H9 (cell line): ENCODE results near the gene SEC22A. TPM values are rescaled to one million over a fixed set of nuclear protein-coding genes. Genes with fewer than 3 reads are reported as not detected.

Source experiments
- DNase-seq: peaks from one replicate; pipeline ENCODE4 v3.0.0-alpha.2; 2017
- H2AFZ ChIP-seq: one replicate; pipeline ENCODE4 v1.6.1; 2013; ENCODE audit warnings: mild to moderate bottlenecking, low read length, control low read depth, moderate library complexity
- H2AK5ac ChIP-seq: 2 replicates; pipeline ENCODE4 v1.6.1; 2013; ENCODE audit warnings: low read length, control low read depth, mixed read lengths; ENCODE audit not compliant: insufficient read length
- H2BK120ac ChIP-seq: one replicate; pipeline ENCODE4 v1.6.1; 2013; ENCODE audit warnings: low read depth, mild to moderate bottlenecking, low read length, control low read depth, inconsistent platforms; ENCODE audit not compliant: poor library complexity, severe bottlenecking
- H2BK12ac ChIP-seq: 2 replicates; pipeline ENCODE4 v1.6.1; 2013; ENCODE audit warnings: low read length, control low read depth, mixed read lengths, low read depth; ENCODE audit not compliant: insufficient read length
- H2BK15ac ChIP-seq: 2 replicates; pipeline ENCODE4 v1.6.1; 2013; ENCODE audit warnings: low read depth, low read length, control low read depth
- H2BK20ac ChIP-seq: one replicate; pipeline ENCODE4 v1.6.1; 2013; ENCODE audit warnings: low read depth, mild to moderate bottlenecking, low read length, control low read depth, inconsistent platforms; ENCODE audit not compliant: poor library complexity, severe bottlenecking
- H2BK5ac ChIP-seq: 2 replicates; pipeline ENCODE4 v1.6.1; 2013; ENCODE audit warnings: low read length, control low read depth, mixed read lengths; ENCODE audit not compliant: insufficient read length
- H3K14ac ChIP-seq: 2 replicates; pipeline ENCODE4 v1.6.1; 2013; ENCODE audit warnings: low read length, control low read depth; ENCODE audit not compliant: insufficient read depth
- H3K18ac ChIP-seq: 2 replicates; pipeline ENCODE4 v1.6.1; 2013; ENCODE audit warnings: low read depth, mild to moderate bottlenecking, mixed read lengths, low read length, control low read depth; ENCODE audit not compliant: insufficient read length
- H3K23ac ChIP-seq: 2 replicates; pipeline ENCODE4 v1.6.1; 2013; ENCODE audit warnings: low read length, control low read depth, mixed read lengths, low read depth; ENCODE audit not compliant: insufficient read length
- H3K23me2 ChIP-seq: 2 replicates; pipeline ENCODE4 v1.6.1; 2013; ENCODE audit warnings: low read depth, mild to moderate bottlenecking, mixed read lengths, low read length, control low read depth; ENCODE audit not compliant: insufficient read length, poor library complexity, severe bottlenecking
- H3K27ac ChIP-seq: 2 replicates; pipeline ENCODE4 v1.5.1; 2013; ENCODE audit warnings: low read length, control low read depth, mixed read lengths, low read depth; ENCODE audit not compliant: insufficient read length
- H3K27me3 ChIP-seq: 2 replicates; pipeline ENCODE4 v1.6.1; 2013; ENCODE audit warnings: low read length, control low read depth, inconsistent platforms; ENCODE audit not compliant: insufficient read depth
- H3K4ac ChIP-seq: 2 replicates; pipeline ENCODE4 v1.6.1; 2013; ENCODE audit warnings: low read depth, mild to moderate bottlenecking, control low read depth, inconsistent platforms, low read length, moderate library complexity
- H3K4me1 ChIP-seq: 2 replicates; pipeline ENCODE4 v1.6.1; 2013; ENCODE audit warnings: low read length, control low read depth, inconsistent platforms; ENCODE audit not compliant: insufficient read depth
- H3K4me2 ChIP-seq: 2 replicates; pipeline ENCODE4 v1.6.1; 2013; ENCODE audit warnings: low read length, control low read depth, mixed read lengths; ENCODE audit not compliant: insufficient read length, insufficient read depth
- H3K56ac ChIP-seq: 2 replicates; pipeline ENCODE4 v1.6.1; 2013; ENCODE audit warnings: low read depth, mild to moderate bottlenecking, mixed read lengths, low read length, control low read depth; ENCODE audit not compliant: insufficient read length
- H3K79me1 ChIP-seq: 2 replicates; pipeline ENCODE4 v1.6.1; 2013; ENCODE audit warnings: low read depth, mild to moderate bottlenecking, moderate library complexity, low read length, control low read depth, inconsistent platforms; ENCODE audit not compliant: insufficient read depth, poor library complexity, severe bottlenecking
- H3K79me2 ChIP-seq: 2 replicates; pipeline ENCODE4 v1.6.1; 2013; ENCODE audit warnings: low read length, control low read depth, inconsistent platforms; ENCODE audit not compliant: insufficient read depth
- H3K9ac ChIP-seq: 2 replicates; pipeline ENCODE4 v1.6.1; 2013; ENCODE audit warnings: low read length, control low read depth, mixed read lengths; ENCODE audit not compliant: insufficient read length; ENCODE audit errors: extremely low read depth
- H3K9me3 ChIP-seq: one replicate; pipeline ENCODE4 v1.6.1; 2013; ENCODE audit warnings: low read depth, low read length, inconsistent platforms; ENCODE audit not compliant: control insufficient read depth
- H3T11ph ChIP-seq: one replicate; pipeline ENCODE4 v1.6.1; 2013; ENCODE audit warnings: mild to moderate bottlenecking, low read length, control low read depth, inconsistent platforms
- H4K20me1 ChIP-seq: one replicate; pipeline ENCODE4 v1.6.1; 2013; ENCODE audit not compliant: control insufficient read depth, insufficient read length, insufficient read depth
- H4K5ac ChIP-seq: 2 replicates; pipeline ENCODE4 v1.6.1; 2013; ENCODE audit warnings: low read depth, mild to moderate bottlenecking, mixed read lengths, low read length, control low read depth; ENCODE audit not compliant: insufficient read length
- H4K8ac ChIP-seq: replicated peaks from 2 replicates; pipeline ENCODE4 v1.6.1; 2013; ENCODE audit warnings: low read length, control low read depth, mixed read lengths, low read depth; ENCODE audit not compliant: insufficient read length
- H4K91ac ChIP-seq: 2 replicates; pipeline ENCODE4 v1.6.1; 2013; ENCODE audit warnings: low read depth, mild to moderate bottlenecking, moderate library complexity, mixed read lengths, low read length, control low read depth; ENCODE audit not compliant: insufficient read length
- H3K27ac Mint-ChIP-seq, 3 experiments: 2 replicates in 2 of 3; 3 replicates in 1 of 3; pipeline ENCODE4 v1.8.0; 2020 to 2021; ENCODE audit warnings: mixed read lengths in 3 of 3, mild to moderate bottlenecking in 1 of 3, moderate library complexity in 1 of 3
- H3K27me3 Mint-ChIP-seq: 2 replicates; pipeline ENCODE4 v1.8.0; 2021; ENCODE audit warnings: low read depth, mild to moderate bottlenecking, moderate library complexity, mixed read lengths
- H3K36me3 Mint-ChIP-seq, 3 experiments: 2 replicates in 2 of 3; 3 replicates in 1 of 3; pipeline ENCODE4 v1.8.0; 2020 to 2021; ENCODE audit warnings: low read depth in 3 of 3, mixed read lengths in 3 of 3; ENCODE audit not compliant: insufficient read depth in 1 of 3
- H3K4me1 Mint-ChIP-seq, 2 experiments: 2 replicates each; pipeline ENCODE4 v1.8.0; 2020; ENCODE audit warnings: mixed read lengths in 2 of 2
- H3K4me3 Mint-ChIP-seq, 2 experiments: 2 replicates in 1 of 2; 3 replicates in 1 of 2; pipeline ENCODE4 v1.8.0; 2020 to 2021; ENCODE audit warnings: mild to moderate bottlenecking in 2 of 2, mixed read lengths in 2 of 2, moderate library complexity in 1 of 2
- H3K9me3 Mint-ChIP-seq, 2 experiments: 2 replicates in 1 of 2; 3 replicates in 1 of 2; pipeline ENCODE4 v1.8.0; 2020; ENCODE audit warnings: mild to moderate bottlenecking in 2 of 2, mixed read lengths in 2 of 2, moderate library complexity in 1 of 2
- CTCF ChIP-seq: fragments of 200-600 bp; sonication (generic); conservative IDR thresholded peaks from 3 replicates; pipeline ENCODE4 v1.8.0; 2021; ENCODE audit warnings: antibody characterized with exemption, mild to moderate bottlenecking
- WGBS: extraction: QIAGEN DNeasy Blood & Tissue Kit; methylation state at CpG from one replicate; pipeline ENCODE4 v1.1.7; 2013; ENCODE audit warnings: missing lambda C conversion rate, low lambda C conversion rate, mixed read lengths; ENCODE audit not compliant: insufficient read length; ENCODE audit errors: extremely low coverage; 5-methylcytosine and 5-hydroxymethylcytosine counted together
- total RNA-seq: library from RNA; stranded (reverse); gene quantifications from 2 replicates; pipeline ENCODE4 v1.2.1, GENCODE V29; 2021

The SEC22A gene
- total RNA-seq, 1 experiment from 2014 or later = 9.9 TPM

GRCh38 chr3:123296836-123297626 is 95.3 kb downstream of the SEC22A start:
- no CpG with 5 or more reads among the region's 13 CpGs for WGBS
- no peak overlapping the region for H2BK12ac ChIP-seq
- H3K27me3 ChIP-seq = no peaks in the 10 kb centered on the region
- H3K4me2 ChIP-seq = no peak overlapping the region
- no peak for DNase-seq
- no peaks in the 10 kb centered on the region for H3K9me3 ChIP-seq
- no peaks in the 10 kb centered on the region for H3K23me2 ChIP-seq
- H3K4me1 ChIP-seq = no peaks in the 10 kb centered on the region
- no peak for TF ChIP-seq CTCF
- no peak overlapping the region for H2BK15ac ChIP-seq
- H3K36me3 Mint-ChIP-seq = peaks cover 14 to 26% (median 15%) of the 10 kb centered on the region in 3 experiments; a peak in 6 of 7 replicates
- no peaks in the 10 kb centered on the region; a peak in 1 of 5 replicates for H3K9me3 Mint-ChIP-seq
- H4K91ac ChIP-seq = no peak overlapping the region
- peak overlapping the region in 1 of 3 experiments; percentile 28; a peak in 1 of 7 replicates for H3K27ac Mint-ChIP-seq
- no peak overlapping the region for H3K4ac ChIP-seq
- H3K79me2 ChIP-seq = no peaks in the 10 kb centered on the region
- no peak overlapping the region for H4K5ac ChIP-seq
- H3K27ac ChIP-seq = no peak overlapping the region
- peaks cover 2% of the 10 kb centered on the region for H4K20me1 ChIP-seq
- no peak overlapping the region for H3K18ac ChIP-seq
- H4K8ac ChIP-seq = no peak overlapping the region
- no peak overlapping the region for H2AK5ac ChIP-seq
- no peak overlapping the region for H2AFZ ChIP-seq
- no peak overlapping the region for H2BK120ac ChIP-seq
- peaks cover 0 to 5% of the 10 kb centered on the region in 2 experiments; a peak in 1 of 4 replicates for H3K4me1 Mint-ChIP-seq
- no peak overlapping the region for H2BK20ac ChIP-seq
- H3K23ac ChIP-seq = no peak overlapping the region
- no peak overlapping the region for H3K9ac ChIP-seq
- H3K79me1 ChIP-seq = no peaks in the 10 kb centered on the region
- no peak overlapping the region for H3K56ac ChIP-seq
- H3K27me3 Mint-ChIP-seq = no peaks in the 10 kb centered on the region
- no peak overlapping the region for H3T11ph ChIP-seq
- H2BK5ac ChIP-seq = no peak overlapping the region
- H3K14ac ChIP-seq = no peak overlapping the region; the same call in 1 of the 2 replicates
- no peak overlapping the region; a peak in 1 of 5 replicates for H3K4me3 Mint-ChIP-seq
